NOMO-1 treated with DMSO at 0.1 percent for 48 hours (cell line): ENCODE measurements around the gene HPCAL4.

Source experiments
- DNase-seq: peaks from one replicate; lab custom pipeline; 2025; ENCODE audit not compliant: unreplicated experiment; lab: John Stamatoyannopoulos, UW

The HPCAL4 gene

DNA sequence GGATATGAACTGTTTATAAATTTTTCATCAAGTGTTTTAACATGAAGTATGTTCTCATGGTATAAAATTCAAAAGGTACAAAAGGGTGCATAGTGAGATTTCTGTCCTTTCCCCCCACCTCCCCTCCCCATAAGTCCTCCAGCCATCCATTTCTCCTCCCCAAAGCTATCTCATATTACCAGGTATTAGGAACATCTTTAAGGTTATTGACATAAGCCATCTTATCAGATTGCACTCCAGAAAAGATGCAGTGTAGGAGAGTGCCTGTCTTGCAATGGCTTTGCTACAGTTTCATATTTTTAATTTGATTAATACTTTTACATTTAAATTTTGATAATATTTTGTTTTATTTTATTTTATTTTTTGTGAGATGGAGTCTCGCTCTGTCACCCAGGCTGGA lies 13.5 kb upstream of the HPCAL4 start:
- no peak for DNase-seq

DNA sequence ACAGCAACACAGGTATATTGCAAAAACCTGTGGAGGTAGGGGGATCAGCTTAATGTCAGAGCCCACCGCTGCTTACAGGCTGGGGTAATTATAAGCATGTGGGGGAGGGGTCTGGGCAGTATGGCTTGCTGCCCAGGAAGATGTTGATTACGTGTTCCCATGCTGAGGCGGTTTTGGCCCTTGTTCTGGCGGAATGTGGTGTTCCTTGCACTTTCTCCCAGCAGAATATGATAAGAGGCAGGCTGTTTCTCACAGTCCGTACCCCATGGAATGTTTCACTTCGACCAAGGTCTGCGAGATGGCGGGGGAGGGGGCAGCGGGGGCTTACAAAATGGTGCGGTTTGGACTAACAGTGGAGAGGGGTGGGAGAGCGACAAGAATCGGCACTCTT lies 9.8 kb upstream of the HPCAL4 start:
- no peak for DNase-seq

DNA sequence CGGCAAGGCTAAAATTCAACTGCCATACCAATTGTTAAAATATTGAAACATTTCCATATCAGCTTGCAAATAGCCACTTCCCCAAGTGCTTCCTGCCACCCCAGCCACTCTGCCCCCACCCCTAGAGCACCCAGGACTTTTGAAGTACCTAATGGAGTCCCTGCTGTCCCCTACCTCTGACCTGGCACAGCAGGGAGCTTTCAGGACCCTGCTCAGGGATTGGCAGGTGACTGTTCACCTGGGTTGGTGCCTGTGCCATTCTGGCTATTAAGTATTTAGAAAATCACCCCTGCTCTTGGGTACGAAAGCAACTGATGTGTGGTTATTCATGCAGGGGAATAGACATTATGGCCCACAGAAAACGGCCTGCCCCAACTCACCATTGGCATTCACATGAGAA lies 9.1 kb upstream of the HPCAL4 start:
- no peak for DNase-seq

DNA sequence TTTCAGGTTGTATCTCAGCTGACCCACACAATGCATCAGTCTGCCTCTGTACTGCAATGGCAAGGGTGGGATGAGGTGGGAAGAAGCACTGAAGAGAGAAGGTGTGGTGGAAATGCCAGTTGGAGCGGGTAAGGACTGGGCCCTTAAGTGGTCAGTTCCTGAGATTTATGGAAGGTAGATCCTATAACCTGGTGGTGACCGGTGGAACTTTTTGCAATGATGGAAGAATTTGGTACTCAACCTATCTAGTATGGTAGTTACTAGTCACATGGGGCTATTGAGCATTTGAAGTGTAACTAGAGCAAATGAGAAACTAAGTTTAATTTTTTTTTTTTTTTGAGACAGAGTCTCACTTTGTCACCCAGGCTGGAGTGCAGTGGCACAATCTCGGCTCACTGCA lies 8.2 kb upstream of the HPCAL4 start:
- no peak for DNase-seq

DNA sequence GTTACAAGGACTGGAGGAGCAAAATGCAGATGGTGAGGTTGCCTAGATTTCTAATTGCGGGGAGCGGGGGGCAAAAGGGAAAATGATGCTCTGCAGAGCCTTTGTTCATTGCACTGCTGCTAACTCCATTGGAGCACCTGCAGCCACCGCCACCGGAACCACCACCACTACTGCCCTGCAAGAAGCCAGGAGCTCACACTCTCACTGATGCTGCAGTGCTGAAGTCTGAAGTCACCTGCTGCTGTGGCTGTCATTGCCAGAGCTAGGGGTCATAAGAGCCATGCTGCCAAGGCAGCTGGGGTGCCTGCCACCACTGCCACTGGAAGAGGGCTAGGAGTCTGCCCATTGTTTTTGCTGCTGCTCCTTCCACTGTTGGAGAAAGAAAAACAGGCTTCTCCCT lies 7.3 kb upstream of the HPCAL4 start:
- no peak for DNase-seq

DNA sequence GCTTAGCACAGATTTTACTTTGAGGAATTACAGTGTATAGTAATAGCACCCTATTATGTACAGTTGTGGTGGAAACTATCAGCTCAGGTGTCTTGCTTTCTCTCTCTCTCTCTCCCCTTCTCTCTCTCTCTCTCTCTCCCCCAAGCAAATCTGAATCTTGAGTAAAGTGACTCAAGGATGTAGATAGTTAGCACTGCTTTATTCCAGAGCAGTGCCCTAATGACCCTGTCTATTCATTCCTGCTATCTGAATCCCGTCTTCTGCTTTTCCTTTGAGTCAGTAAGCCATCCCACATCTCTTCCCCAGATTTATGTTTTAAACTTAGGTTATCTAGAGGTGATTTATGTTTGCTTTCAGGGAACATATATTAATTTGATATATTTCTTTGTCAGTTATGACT lies 5.2 kb upstream of the HPCAL4 start:
- no peak for DNase-seq

DNA sequence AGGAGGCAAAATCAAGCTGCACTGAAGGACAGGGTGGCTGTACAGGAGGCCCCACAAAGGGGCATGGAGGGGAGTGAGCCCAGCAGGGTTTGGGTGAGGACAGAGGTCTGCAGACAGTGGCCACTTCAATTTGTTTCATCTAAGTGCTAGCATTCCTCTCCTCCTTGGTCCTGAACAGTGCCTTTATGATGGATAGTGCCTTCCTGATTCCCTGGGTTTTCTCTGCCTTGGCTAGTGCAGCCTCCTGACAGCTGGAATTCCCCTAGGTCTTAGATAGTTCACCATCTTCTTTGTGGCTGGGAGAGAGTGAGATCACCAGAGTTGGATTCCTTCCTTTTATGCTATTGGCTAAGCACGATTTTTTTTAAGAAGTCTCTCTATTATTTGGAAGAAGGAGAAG lies 3.8 kb upstream of the HPCAL4 start:
- DNase-seq, result no peak

DNA sequence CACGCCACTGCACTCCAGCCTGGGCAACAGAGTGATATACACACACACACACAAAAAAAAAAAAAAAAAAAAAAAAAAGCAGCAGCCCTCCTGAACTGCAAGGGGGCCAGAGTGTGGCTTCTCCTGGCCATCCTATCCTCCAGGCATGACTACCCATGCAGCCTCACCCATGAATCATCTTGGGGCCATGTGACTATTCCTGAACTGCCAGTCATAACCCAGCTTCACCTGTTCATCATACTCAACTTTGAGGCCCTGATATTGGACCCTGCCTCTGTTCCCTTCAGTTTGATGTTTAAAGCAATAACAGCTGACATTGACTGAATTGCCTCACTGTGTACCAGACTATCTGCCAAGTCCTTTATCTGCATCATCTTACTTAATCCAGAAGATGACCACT lies 2.8 kb upstream of the HPCAL4 start:
- DNase-seq, result no peak

DNA sequence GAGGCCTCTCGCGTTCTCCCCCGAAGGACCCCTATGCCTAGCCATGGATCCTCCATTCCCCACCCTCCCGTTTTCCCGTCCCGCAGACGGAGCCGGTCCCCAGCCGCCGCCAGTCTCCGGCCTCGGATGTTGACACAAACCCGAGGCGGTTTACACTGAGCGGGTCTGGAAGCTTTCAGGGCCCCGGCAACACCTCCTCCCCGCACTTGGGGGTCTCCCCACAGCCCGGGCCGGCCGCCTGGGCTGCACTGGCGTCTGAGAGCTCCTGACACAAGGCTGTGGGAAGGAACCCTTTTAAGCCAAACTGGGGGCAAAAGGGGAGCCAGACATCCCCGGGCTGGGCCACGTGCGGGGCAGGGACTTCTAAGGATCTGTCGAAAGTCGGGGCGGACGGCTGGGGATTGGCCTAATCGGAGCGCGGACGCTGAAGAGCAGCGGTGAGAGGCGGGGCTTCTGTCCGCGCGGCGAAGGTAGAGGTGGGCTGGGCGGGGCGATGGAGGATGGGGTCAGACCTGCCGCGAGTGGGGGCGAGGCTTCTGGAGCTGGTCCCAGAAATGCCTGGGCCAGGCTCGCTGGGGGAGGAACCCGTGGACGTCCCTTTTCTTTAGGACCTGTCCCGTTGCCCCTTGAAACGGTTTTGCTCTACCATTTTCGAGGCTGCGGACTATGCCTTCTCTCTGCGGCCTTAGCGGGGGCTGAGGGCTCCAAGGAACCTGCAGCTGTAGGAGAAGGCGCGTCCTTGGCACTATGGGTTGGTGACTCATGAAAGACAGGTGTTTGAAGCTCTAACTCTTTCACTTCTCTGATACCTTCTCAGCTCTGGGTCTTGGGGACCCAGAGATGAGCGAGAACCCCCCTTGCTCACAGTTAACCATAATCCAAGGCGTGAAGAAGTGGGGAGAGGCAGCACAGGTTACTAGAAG lies 1.2 kb upstream of the HPCAL4 start:
- no peak for DNase-seq

DNA sequence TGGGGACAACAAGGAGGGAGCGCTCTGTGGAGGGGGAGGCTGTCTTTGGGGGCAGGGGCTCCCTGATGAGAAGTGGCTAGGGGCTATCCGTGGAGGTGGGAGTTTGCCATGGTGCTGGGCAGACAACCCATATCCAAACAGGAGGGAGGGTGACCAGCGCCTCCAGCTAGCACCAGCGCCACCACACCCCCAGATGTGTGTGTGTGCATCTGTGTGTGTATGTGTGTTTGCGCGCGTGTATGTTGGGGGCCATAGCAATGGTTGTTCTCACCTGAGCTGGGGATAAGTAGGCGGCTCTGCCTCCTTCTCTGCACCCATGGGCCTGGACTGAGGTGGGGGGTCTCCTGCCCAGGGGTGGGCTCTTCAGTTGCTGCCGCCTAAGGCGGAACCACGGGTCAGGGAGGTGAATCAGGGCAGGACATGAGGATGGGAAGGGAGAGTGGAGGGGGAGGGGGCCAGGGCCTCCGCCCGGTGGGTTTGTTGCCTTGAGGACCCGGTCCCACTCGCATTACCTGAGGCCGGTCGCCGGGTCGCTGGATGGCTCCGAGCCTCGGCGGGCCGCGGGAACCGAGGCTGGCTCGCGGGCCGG lies 345 bp downstream of the HPCAL4 start:
- no peak for DNase-seq

DNA sequence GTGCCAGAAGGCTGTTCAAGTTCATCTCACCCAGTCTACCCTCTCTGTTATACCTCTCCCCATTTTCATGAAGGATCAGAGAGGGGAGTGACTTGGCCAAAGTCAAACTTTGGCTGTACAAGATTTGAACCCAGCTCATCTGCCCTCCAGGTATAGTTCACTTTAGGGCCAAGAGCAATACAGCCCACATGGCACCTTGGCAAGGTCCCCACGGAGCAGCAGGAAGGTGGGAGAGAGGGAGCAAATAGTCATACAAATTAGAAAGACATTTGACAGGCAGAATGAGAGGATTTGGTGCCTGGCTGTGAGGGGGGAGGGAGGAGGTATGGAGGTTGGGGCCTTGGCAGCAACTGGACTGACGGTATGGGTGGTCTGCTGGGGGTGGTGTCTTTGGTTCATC lies 1.0 kb downstream of the HPCAL4 start:
- no peak for DNase-seq

DNA sequence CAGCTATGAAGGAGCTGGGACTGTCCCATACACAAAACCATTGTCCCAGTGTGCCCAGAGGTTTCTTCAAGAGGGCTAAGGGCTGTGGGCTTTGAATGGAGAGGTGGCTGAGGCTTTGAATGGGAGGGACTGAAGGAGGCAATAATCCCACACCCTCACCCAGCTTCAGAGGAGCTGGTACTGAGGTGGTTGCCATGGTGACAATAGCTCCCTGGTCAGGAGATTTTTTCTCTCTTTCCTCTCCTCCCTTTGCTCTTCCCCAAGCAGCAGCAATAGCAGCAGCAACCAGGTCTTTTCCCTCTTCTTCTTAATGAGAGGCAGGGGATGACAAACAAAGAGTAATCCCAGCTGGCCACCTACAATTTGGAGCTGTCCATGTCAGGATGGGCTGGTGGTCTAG lies 1.6 kb downstream of the HPCAL4 start:
- no peak for DNase-seq

DNA sequence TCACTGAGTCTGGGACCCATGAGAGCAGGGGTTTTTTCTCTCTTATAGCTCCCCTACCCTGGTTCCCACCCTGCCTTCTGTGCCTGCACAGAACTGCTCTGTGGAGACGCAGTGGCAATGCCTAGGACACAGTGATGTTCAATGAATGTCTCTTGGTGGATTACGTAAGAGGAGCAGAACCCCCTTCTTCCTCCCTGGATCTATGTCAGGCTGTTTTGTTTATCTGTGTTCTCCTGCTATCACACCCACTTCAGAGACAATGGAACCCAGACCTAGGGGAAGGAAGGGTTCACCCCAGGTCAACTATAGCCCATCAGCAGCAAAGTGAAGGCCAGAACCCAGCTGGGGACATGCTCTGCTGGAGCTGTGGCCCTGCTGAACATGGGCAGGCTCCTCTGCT lies 2.0 kb downstream of the HPCAL4 start:
- DNase-seq, result no peak

DNA sequence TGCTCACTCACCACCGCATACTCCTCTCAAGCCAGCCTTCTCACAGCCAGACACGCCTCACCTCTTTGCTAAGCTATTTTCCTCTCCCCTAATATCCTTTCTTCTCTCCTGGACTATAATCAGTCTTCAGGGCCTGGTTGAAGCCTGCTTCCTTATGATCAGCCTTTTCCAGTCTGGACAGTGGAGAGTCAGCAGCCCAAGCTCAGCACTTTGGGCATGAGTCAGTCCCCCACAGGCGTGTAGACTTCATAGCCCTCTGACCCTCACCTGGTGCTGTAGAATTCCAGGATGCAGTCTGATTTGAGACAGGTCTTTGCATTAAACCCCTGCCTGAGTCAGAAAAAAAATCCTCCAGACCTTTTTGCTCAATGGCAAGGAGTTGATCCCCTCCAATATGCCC lies 2.5 kb downstream of the HPCAL4 start:
- DNase-seq, result no peak

DNA sequence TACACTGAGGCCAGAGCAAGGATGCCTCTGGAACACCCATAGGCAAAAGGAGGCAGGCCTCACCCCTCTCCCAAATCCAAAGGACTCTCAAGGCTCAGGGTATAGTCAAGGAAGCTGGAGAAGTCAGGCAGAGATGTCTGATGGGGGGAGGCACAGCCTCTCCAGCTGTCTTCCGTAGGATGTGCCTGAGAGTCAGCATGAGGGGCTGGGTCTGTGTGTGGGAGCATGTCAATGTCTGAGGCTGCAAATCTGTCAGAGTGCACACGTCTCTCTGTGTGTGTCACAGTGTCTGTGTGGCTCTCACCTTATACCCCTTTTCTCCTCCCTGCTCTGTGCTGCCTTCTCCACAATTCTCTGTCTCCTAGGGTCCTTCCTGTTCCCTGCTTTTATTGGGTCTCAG lies 4.0 kb downstream of the HPCAL4 start:
- no peak for DNase-seq

DNA sequence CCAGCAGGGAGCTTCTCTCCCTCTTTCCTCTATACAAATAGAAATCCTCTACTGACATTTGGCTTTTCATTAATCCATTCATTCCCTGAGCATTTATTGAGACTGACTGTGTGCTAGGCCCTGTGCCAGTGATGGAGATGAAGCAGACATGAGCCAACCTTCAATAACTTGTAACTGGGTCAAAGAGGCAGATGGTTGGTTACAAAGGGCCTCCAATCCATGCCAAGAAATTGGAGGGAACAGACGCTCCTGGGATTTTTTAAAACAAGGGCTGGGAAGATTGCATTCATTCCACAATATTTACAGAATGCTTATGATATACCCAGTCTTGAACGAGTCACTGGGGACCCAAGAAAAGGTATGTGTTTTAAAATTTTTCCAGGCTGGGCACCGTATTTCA lies 6.2 kb downstream of the HPCAL4 start:
- no peak for DNase-seq

DNA sequence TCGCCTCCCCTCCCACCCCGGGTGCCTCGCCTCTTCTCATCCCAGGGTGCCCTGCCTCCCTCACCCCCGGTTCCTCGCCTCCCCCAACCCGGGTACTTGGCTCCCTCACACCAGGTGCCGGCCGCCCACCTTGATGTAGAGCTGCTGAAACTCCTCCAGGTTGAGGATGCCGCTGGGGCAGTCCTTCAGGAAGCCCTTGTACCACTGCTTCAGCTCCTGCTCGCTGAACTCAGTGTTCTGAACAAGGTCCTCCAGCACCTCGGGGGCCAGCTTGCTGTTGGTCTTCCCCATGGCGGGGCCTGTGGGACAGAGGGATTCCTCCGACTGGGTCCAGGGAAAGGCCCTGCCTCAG lies 6.9 kb downstream of the HPCAL4 start:
- DNase-seq, result no peak

DNA sequence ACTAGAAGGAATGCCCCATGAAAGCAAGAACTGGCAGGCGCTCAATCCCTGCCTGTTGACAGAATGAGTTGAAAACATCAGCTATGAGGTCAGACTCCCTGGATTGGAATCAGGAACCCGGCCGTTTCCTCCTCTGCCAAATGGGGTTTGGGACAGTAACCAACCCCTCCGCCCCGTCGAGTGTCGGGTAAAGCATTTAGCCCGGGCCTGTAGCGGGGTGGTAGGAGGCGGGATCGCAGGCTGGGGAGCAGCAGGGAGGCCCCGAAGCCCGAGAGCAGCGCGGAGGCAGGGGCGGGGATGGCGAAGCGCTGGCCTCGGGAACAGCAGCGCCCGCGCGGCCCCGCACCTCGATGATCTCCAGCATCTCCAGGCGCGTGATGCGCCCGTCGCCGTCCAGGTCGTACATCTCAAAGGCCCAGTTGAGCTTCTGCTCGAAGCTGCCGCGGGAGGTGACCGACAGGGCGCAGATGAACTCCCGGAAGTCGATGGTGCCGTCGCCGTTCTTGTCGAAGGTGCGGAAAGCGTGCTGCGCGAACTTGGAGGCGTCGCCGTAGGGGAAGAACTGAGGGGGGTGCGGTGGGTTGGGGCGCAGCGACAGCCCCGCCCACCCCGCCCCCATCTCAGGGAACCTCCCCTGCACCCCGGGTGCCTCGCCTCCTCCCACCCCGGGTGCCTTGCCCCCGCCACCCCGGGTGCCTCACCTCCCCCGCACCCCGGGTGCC lies 7.5 kb downstream of the HPCAL4 start:
- DNase-seq, result no peak

DNA sequence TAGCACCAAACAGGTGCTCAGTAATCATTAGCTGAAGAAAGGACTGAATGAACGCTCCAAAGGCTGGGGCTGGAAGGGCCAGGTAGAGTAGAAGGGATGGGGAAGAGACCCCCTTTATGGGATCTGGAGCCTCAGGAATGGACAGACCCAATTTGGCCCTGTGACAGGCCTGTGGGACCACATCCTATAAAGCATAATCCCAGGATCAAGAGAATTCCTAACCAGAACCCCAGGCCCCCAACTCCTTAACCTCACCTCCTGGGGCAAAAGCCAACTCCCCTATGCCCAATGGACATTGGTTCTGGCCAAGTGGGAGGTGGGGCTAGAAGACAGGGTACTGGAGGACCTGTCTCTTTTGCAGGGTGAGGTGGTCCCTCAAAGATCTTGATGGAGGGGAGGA lies 9.2 kb downstream of the HPCAL4 start:
- no peak for DNase-seq

DNA sequence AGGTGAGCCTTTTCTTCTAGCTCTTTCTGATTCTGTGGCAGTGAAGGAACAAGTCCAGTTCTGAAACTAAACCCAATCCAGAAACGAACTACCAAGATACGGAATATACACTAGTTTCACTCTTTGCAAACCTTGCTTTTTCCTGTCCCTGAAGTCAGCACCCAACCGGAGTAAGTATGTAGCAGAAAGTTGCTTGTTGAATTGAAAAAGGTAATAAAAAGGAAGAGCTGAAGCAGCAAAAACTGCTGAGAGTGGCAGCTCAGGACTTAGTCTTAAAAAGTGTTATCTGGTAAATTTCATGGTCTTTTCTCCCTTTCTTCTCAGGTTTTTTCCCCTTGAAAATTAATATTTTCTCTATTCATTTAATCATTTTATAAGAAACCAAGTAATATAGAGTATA lies 9.9 kb downstream of the HPCAL4 start:
- no peak for DNase-seq

DNA sequence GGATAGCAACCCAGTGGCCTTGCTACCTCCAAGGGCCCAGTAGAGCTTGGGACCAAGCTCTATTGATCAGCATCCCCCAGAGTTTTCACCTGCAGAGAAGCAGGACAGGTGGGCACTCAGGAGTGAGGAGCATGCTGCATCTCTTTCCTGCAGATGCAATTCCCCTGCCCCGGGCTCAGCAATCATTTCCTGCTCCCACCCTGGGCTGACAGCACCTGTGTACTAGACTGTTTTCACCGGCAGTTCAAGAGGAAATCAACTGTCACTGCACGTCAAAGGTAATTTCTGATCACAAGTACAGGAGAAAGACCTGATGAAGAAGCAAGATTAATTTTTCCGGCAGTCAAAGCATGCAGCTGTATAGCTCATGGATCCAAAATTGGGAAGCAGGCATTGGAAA lies 10.5 kb downstream of the HPCAL4 start:
- DNase-seq, result no peak

DNA sequence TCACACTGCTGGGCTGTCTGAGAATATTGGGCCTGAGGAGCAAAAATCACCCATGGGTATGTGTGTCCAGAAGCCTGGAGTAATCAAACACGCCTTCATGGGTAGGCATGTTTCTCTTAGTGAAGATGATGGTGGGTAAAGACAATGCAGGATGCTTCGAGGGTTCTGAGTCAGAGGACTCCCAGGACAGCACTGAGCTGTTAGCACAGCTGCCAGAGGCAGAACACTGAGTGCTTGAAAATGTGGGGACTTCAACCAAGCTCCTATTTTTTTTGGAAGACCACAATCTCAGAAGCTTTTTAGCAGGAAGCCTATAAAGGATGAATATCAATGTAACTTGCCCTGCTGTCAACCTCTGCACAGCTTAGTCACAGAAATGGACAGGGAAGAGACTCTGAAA lies 11.4 kb downstream of the HPCAL4 start:
- no peak for DNase-seq
